HG02610 (cell line): ENCODE measurements around the gene SLC22A12.

Source experiments
- ATAC-seq: cut with Tn5 transposase; IDR thresholded peaks from one replicate; pipeline ENCODE4 v1.9.1; 2021; ENCODE audit warnings: mild to moderate bottlenecking, moderate library complexity; ENCODE audit not compliant: unreplicated experiment

The SLC22A12 gene

DNA sequence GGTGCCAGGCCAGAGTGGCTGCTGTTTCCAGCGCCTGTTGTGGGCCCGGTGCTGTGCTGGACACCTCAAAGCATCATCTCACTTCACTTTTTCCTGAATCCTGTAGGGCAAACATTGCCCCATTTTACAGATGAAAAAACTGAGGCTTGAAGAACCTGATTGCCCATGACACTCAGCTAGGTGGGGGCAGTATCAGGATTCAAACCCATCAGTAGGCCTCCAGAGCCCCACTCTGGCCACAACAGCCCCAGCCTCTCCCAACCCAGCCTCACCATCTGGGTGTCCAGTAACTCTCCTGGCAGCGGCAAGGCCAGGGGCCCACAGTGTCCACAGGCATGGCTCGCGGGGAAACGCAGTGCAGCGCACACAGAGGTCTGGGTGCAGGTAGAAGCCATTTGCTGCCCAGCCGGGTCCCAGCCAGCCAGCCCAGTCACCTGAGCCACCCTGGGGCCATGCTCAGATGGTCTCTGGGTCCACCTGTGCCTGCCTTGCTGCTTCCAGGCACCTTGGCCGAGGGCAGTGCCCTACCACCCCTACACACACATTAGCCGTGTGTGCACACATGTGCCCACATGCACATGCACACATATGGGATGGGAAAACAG lies 11.5 kb downstream of the SLC22A12 start:
- ATAC-seq = no peak

DNA sequence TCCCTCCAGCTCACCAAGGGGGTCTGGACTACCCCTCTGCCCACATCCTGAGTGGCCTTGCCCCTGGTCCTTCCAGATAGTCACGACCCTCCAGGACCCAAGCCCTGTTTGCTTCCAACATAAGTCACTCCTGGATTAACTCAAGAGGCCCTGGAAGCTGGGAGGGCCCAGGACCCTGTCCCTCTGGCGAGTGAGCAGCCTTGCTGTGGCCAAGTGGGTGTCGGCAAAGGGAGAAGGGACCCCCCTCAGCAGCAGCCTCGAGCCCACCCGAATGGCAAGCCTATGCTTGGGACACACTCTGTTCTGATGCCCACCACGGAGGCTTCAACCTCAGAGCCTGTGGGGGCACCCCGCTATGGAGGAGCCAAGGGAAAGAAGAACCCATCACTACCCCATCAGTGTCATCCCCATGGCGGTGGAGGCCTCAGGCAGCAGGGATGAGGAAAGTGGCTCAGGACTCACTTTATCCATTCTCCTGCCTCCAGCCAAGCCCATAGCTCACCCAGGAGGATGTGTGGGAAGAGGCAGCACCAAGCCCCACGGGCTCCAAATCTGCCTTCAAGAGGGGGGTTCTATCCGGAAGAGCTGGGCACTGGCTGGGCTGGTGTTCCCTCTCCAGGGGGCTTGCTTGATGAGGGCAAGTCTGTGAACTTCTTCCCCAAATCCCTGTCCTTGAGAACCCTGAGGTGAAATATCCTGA lies 12.5 kb downstream of the SLC22A12 start:
- ATAC-seq = no peak

DNA sequence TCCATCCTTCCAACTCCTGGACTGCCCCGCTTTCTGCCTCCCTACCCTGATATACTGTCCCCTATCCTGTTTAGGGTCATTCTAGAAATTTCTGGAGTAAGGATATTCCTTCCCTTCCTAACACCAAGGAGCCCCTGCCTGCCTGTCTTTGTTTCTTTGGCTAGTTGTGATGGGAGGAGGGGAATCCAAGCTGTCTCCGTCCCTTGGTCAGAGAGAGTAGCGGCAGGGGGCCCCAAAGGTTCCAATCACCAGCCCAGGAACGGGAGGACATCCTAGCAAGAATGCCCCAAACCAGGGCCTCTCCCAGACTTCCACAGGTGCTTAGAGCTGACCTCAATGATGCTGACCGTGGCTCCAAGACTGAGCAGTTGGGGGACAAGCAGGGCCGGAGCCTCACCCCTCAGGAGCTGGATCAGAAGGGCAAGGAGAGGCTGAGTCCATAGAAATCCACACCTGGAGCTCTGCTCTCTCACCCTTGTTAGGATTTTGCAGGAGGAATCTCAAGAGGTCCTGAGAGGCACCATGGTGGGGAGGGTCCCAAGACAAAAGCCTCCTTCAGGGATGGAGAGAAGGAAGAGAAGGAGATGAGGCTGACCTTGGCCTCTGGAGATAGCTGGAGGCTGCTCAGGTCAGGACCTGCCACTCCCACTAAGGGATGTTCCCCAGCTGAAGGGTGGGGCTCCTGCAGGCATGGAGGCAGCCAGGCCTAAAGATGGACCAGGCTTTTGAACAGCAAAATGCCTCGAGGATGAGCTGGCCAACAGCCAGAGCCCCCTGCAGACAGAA lies 13.6 kb downstream of the SLC22A12 start:
- ATAC-seq = no peak

DNA sequence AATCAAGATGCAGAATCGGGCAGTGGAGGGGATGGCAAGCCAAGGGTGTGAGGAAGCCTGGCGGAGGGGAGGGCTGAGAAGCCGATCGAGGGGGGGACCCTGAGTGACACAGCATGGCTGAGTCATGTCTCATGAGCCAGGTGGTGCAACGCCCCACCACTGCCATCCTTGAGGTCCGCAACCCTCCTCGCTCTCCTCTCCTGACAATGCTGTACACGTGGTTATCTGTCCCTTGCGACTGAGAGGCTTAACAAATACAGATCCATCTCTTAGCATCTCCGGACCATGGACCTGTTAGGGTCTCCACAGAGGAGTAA lies 14.2 kb downstream of the SLC22A12 start:
- no peak for ATAC-seq

DNA sequence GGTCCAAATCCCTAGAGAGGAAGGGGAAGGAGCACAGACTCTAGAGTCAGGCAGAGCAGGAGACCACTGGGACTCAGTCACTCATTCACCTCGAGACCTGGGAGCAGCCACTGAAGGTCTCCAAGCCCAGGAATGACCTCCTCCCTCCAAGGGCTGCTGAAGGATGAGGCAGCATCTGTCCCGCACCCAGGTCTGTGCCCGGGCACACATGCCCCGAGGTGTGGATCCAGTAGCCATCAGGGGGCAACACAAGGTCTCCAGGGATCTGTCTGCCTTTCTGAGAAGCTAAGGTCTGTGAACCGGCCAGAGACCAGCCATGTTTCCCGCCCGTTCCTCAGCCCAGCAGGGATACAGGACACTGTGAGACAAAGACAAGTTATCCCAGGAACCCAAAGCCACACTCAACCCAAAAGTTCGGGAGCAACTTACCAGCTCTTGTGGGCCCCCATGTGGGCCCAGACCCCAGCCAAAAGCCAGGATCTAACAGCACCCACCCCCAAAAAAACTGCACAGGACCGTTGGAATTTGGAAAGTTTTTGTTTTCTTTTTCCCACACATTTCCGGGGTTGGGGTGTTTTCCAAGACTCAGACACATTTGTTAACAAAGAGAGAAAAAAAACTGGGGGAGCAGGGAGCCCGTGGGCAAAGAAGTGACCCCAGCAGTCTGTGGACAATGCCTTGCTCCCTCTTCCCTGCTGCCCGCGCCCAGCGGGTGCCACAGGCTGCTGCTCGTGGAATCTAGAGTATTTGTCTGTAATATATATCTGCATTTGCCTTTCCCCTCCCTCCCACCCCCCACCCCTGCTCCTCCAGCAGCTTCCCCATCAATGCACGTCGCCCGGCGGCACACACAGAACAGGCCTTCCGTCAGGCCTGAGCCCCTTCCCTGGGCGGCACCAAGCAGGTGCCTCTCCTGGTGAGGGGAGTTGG lies 14.9 kb downstream of the SLC22A12 start:
- no peak for ATAC-seq

DNA sequence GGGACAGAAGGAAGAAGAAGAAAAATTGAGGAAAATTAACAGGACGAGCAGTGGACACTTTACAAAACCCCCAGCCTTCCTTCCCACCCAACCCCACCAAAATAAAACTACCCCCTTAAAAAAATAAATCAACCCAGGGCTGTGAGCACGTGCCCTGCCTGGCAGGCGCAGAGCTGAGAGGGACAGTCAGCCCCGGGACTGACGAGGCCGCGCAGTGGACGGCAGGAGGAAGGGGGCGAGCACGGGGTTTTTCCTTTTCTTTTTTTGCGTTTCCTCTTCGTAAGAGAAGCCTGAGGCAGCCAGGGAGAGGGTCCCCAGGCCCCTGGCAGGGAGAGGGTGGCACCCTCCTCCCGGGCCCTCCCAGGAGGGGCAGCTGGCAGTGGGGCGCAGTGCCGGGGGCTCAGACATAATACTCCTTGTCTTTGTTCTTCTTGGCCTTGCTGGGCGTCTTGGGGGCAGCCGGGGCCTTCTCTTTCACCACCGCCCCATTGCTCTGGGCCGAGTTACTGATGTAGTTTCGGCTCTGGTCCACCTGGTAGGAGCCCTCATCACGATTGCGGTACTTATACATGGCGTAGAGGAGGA lies 15.9 kb downstream of the SLC22A12 start:
- no peak for ATAC-seq

DNA sequence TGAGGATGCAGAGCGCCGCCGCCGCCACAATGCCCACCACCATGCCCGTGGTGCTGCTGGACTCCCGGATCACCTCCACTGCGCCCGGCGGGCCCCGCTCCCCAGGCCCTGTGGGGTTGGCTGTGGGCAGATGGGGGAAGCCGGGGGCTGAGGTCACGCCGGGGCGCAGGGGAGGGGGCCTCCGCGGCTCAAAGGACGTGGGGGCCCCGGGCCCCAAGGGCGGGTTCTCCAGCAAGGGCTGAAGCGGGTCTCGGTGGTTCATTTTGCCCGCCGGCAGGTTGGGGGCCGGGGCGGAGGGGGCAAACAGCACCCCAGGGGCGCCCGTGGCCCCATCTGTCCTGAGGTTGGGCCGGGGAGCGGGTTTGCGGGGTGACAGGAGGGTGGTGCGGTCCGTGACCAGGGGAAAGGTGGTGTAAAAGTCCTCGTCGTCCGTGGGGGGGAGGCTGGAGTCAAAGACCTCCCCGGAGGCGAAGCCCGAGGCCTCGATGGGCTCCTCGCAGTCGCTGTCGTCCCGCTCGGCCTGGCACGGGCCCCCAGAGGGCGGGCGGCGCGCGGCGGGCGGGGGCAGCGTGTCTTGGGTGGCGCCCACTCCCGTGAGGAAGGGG lies 16.5 kb downstream of the SLC22A12 start:
- no peak for ATAC-seq

DNA sequence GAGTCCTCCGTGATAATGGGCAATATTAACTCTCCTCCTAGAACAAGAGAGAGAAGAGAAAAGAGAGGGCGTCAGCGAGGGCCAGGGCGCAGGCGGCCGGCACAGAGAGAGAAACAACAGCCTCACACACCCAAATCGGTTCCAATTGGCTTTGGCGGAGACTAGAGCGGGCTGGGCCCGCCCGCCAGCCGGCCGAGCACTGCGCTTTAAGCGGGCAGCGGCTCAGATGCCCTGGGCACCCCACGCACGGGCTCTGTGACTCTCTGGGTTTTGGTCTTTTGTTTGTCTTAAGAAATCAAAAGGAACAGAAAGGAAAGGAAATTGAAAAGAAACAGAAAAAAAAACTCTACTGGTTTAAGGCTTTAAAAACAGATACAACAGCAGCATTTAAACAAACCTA lies 17.0 kb downstream of the SLC22A12 start:
- ATAC-seq = no peak

DNA sequence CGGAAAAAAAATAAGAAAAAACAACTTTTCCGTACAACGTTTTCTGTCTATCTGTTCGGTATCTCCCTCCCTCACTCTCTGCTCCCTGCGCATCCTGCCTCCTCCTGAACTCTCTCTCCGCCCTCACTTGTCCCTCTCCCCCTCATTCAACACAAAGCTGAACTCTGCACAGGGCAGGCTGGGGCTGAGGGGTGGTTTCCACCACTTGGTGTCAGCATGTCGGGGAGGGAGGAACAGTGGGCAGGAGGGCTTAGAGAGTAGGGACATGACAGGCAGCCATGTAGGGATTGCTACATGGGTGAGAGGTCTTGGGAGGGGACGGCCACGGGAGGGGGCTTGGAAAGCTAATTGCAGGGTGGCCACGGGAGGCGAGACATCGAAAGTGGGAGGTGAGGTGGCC lies 17.6 kb downstream of the SLC22A12 start:
- no peak for ATAC-seq

DNA sequence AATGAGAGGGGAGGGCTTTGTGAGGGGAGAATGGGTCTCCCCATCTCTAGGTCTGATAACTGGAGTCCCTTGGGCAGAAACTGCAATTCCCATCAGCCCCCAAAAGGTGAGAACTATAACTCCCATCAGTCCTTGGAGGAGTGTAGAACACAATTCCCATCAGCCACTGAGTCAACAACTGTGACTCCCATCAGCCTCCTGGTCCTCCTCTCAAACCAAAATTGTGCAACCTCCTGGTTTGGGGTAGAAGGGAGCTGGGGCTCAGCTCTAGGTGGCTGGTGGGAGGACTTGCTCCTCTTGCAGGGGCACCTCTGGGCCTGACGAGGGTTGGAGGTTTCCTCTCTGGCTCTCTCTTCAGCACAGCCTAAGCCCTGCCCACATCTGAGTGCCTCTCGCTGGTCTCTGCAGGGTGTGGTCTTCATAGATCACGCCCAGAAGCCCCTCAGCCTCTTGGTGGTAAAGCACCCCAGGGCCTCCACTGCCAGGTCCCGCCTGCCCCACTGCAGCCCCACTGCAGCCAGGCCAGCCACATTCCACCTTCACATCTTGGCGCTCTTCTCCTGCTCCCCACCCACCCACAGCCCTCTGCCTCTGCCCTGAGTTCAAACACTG lies 18.5 kb downstream of the SLC22A12 start:
- no peak for ATAC-seq

DNA sequence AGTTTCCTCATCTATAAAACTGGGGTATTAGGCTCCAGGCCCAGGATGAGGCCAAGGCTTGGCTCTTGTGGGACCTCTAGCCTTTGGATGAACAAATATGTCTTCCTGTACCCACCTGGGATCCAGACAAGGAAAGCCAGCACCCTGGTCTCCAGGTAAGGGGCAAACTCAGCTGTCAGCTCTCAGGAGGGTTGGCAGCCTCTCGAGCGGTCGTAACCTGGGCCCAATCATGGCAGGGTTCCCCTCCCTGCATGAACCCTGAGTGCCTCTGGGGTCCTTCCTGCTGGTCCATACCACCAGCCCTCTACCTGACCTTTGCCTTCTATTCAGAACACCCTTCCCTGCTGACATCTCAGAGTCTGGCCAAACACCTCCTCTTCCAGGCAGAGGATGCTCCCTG lies 19.6 kb downstream of the SLC22A12 start:
- ATAC-seq = no peak

DNA sequence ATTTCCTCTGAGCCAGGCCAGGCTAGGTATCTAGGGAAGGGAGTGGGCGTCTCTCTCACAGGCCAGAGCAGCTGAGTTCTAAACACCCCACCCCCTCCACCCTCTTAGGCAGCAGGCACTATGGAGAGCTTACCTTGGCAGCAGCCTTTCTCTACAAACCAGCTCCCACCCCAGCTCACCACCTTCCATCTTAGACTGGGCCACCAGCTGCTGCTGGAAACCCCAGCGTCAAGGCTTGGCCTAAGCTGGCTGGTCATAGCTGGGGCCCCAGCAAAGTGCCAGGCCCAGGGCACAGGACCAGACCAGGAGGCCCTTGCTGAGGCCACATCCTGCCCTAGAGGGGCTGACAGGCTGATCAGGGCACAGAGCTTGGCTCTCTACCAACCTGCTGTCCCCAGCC lies 20.2 kb downstream of the SLC22A12 start:
- no peak for ATAC-seq

DNA sequence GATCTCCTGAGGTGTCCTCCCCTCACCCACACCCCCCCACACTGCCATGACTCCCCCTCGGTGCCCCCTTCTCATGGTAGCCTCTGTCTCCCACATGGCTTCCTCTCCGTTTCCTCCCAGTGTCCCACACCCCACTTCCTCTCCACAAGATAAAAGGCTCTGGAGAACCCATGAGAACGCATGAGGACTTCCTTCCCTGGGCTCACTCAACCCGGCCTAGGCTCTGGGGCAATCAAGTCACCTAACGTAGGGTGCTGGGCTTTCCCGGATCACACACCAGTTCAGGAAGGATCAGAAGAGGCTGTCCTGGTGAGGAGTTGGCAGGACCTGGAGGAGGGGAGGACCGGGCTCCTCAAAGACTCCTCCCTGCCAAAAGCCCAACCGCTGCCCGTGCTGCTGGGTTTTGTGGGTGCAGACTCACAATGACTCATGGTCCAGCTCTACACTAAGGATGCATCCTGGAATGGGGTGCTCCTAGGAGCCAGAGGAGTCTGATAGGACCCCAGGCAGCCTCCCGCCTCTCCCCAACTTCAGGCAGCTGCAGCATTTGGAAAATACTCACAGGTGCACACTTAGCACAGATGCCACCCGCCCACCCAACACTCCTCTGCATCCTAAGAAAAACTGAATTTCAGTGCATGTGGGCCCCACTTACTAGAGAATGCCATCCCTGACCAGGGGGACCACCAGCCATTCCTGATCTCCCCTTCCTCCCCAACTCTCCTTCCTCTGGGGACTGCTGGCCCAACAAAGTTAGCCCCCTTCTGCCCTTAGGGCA lies 21.0 kb downstream of the SLC22A12 start:
- ATAC-seq = no peak

DNA sequence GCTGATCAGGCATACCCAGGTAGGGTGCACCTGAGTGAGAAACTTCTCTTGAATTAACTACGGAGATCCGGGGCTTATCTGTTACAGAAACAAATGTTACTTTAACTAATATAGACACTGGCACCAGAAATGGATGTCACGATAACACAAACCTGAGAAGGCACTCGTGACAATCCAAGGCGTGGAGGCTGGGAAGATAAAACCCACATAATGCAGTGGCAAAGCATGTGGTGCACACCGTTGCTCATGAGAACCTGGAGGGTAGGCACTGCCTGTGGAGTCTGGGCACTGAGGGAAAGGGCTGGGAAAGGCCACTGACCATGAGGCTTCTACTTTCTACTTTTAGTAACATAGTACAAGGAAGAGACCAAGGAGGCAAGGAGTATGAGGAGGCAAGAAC lies 22.6 kb downstream of the SLC22A12 start:
- no peak for ATAC-seq

DNA sequence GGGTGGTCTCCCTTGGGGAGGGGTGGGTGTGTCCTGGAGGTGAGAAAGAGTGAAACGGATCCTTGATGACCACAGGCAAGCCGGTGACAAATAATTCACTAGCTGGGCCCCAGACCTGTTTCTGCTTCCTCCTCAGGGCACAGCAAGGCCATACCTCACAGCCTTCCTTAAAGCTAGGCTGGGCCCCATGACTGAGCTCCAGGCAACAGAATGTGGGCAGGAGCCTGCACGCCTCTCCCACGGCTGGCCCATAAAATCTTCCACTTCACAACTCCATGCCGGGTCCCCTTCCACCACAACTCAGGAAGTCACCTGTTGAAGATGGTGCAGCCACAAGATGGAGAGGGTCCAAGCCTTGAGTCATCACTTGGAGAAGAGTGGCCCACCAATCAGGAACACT lies 23.9 kb downstream of the SLC22A12 start:
- no peak for ATAC-seq

DNA sequence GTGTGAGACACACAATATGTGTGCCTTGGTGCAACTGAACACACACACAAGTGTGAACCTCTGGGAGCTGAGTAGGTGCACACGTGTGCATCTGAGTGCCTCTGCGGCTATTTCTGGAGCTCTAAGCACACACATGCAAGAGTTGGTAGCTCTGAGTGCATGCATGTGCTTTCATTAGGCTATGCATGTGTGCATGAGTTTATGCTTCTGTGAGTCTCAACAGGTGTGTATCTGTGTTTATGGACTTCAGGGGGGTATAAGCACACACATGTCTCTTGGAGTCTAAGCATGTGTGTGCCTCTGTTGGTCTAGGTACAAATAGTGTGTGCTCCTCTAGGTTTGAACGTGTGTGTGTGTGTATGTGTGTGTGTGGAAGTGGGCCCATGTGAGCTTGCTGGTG lies 25.8 kb downstream of the SLC22A12 start:
- ATAC-seq = no peak

DNA sequence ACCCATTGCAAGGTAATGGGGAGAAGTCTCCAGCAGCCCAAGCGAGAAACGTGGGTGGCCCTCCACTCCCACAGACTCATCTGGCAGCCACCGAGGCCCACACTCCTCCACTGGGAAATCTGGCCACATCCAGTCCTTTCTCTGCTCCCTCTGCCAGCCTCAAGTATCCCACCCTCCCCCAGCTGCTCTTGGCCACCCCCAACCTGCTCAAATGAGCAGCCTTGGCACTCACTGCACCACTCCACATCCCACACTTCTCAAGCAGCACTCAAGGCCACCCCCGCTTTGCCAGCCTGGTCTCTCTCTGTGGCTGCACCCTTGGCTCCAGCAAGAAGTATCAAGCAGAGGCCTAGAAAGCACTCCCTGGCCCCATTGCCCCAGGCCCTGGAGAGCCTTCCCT lies 28.2 kb downstream of the SLC22A12 start:
- no peak for ATAC-seq

DNA sequence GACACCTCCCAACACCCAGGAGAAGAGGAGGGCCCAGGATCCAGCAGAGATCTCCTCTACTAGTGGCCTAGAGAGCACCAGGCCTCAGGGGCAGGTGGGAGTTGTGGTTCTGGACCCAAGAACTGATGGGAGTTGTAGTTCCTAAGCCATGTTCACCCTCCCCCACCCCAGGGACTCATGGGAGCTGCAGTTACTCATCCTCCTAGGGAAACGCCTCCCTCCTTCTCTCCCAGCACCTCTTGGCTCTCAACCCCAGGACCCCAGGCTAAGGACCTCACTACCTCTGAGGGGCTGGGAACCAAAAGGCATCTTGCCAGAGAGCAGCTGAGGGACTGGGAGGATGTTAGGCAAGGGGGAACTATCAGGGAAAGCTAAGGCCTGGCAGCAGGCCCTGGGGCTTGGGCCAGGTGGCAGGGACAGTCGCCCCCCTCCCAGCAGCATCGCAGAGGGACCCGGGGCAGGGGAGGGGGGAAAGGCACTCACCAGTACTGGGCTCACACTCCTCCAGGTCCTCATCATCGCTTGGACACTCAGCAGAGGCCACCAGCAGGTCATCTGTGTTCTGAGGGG lies 28.9 kb downstream of the SLC22A12 start:
- no peak for ATAC-seq

DNA sequence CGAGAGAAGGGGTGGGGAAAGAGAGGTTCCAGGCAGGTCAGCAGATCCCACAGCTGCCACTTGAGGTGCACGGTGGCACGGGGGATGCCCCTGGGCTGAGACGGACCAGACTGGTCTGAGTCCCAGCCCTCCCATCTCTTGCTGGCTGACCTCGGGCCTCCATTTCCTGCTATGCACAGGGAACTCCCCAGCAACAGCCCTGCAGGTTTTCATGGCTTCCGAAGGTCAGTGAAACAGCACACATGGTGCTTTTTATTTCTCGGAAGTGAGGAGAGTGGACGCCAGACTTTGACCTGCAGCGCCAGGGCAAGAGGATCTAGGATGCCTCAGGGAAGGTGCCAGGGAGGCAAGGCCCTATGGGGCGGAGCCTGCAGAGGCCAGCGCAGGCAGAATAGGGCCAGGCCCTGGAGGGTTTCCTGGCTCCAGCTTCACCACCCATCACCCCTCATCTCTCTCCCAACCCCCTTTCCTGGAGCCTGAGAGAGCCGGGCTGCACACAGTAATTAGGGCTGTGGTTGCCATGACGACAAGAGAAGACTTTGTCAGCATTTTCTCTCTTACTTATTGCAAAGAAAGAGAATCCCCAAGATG lies 29.5 kb downstream of the SLC22A12 start:
- no peak for ATAC-seq
